Measurements from ENCODE around the gene ADGRV1.

GRCh38 chr5:91011029-91011428 is 452.4 kb downstream of the ADGRV1 start:
- TF ChIP-seq CEBPB (IDR thresholded peaks at IDR 0.05) (no peak), TCF12 (IDR thresholded peaks at IDR 0.05; ENCODE audit: low read depth) (no peak), CREB1 (IDR thresholded peaks at IDR 0.05; ENCODE audit: low read depth) (no peak), ZBTB7A (IDR thresholded peaks at IDR 0.05; ENCODE audit: low read depth) (no peak)
